ENCODE results near the gene THOP1. TPM values are rescaled to one million over a fixed set of nuclear protein-coding genes. Genes with fewer than 3 reads are reported as not detected.

The THOP1 gene
- total RNA-seq, 1 experiment from 2014 or later, result 114 TPM

DNA sequence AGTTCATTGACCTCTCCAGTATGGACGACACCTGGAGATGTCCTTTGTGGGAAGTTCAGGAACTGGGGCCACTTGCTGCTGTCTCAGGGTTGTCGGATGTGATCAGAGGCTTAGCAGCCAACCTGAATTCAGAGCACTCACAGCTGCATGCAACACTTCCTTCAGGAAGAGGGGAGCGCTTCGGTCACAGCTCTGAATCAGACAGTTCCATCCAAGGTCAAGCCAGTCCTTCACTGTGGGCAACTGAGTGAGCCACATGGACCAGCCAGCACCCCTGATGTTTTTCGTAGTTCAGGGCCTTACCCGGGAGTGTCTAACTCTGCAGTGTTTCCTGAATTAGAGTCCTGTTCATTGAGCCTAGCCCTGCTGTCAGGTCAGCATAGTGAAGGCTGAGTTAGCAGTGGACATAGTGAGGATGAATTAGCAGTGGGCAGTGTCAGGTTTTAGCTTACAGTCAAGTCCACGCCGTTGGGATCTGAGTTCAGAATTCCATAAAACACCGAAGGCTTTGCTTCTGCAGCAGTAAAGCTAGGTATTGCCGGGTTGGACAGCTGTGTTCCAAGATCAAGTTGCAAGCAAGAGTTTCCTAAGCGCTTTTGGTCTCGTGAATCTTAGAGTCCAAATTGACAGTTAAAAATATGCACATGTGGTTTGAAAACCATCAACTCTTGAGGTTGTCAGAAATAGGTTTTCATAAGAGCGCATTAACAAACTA, 61.0 kb downstream of the THOP1 start:
- POLR2A ChIA-PET, result interaction anchor here (0.5 kb wide), 1 partner anchor 153 kb away, joined by 3 read pairs; no protein-coding TSS in a partner anchor

DNA sequence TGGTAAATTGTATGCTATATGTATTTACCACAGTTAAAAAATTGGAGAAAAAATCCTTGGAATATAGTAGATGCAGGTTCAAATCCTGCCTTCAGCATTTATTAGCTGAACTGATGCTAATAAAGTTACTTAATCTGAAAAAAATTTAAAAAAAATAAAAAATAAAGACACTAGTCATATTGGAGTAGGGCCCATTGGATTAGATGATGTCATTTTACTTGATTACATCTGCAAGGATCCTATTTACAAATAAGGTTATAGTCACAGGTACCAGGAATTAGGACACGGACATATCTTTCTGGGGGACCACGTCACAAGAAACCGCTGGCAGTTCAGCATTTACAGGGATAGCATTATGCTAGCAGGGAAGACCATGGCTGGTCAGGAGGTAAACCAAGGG, 62.2 kb downstream of the THOP1 start:
- no peak overlapping the region for H3K27ac Mint-ChIP-seq (ENCODE audit: low read depth, unreplicated experiment)
- intact Hi-C loops (cut with micrococcal nuclease), result no loop called here
- H3K27me3 Mint-ChIP-seq (ENCODE audit: insufficient read depth, unreplicated experiment), result no peaks in the 10 kb centered on the region
- H3K4me3 Mint-ChIP-seq (ENCODE audit: unreplicated experiment), result no peak overlapping the region
- no peak for DNase-seq (ENCODE audit: unreplicated experiment)
- TF ChIP-seq, protein P1, sequence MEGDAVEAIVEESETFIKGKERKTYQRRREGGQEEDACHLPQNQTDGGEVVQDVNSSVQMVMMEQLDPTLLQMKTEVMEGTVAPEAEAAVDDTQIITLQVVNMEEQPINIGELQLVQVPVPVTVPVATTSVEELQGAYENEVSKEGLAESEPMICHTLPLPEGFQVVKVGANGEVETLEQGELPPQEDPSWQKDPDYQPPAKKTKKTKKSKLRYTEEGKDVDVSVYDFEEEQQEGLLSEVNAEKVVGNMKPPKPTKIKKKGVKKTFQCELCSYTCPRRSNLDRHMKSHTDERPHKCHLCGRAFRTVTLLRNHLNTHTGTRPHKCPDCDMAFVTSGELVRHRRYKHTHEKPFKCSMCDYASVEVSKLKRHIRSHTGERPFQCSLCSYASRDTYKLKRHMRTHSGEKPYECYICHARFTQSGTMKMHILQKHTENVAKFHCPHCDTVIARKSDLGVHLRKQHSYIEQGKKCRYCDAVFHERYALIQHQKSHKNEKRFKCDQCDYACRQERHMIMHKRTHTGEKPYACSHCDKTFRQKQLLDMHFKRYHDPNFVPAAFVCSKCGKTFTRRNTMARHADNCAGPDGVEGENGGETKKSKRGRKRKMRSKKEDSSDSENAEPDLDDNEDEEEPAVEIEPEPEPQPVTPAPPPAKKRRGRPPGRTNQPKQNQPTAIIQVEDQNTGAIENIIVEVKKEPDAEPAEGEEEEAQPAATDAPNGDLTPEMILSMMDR (IDR thresholded peaks at IDR 0.05; ENCODE audit: unreplicated experiment), result no peak
- H3K4me1 Mint-ChIP-seq (ENCODE audit: insufficient read depth, unreplicated experiment), result peaks cover 2% of the 10 kb centered on the region
- ChIA-PET POLR2A (no interaction called here), CTCF (interaction anchor here (0.7 kb wide), 2 partner anchors 40 to 265 kb away, joined by 3 read pairs; no protein-coding TSS in a partner anchor)
- peaks cover 35% of the 10 kb centered on the region for H3K36me3 Mint-ChIP-seq (ENCODE audit: insufficient read depth, unreplicated experiment)
- H3K9me3 Mint-ChIP-seq (ENCODE audit: unreplicated experiment), result peaks cover 18% of the 10 kb centered on the region
- BruUV-seq (replicated peaks), result no TSS peak

More for the DNA sequence above, 61.0 kb downstream of the THOP1 start:
- Mint-ChIP-seq H3K9me3 (ENCODE audit: unreplicated experiment) (peaks cover 16% of the 10 kb centered on the region), H3K27ac (ENCODE audit: low read depth, unreplicated experiment) (no peak overlapping the region), H3K4me1 (ENCODE audit: insufficient read depth, unreplicated experiment) (peaks cover 6% of the 10 kb centered on the region), H3K4me3 (ENCODE audit: unreplicated experiment) (no peak overlapping the region), H3K27me3 (ENCODE audit: insufficient read depth, unreplicated experiment) (no peaks in the 10 kb centered on the region), H3K36me3 (ENCODE audit: insufficient read depth, unreplicated experiment) (peaks cover 23% of the 10 kb centered on the region)
- DNase-seq (ENCODE audit: unreplicated experiment), result no peak
- TF ChIP-seq, protein P1 (IDR thresholded peaks at IDR 0.05; ENCODE audit: unreplicated experiment), result no peak
- CTCF ChIA-PET, result no interaction called here
- no TSS peak for BruUV-seq (replicated peaks)
- intact Hi-C loops (cut with micrococcal nuclease), result no loop called here

DNA sequence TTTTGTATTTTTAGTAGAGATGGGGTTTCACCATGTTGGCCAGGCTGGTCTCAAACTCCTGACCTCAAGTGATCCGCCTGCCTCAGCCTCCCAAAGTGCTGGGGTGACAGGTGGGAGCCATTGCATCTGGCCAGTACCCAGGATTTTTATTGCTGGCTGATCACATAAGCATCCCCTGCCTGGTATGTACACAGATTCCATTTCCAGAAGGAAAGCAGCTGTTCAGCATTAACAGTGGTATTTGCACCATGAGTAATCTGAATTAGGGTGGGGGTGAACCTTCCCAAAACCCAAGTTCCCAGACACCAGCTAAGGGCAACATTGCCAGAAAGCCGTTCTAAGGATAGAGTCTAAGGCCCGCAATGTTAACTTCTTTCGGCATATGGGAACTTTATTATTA, 63.3 kb downstream of the THOP1 start:
- ChIA-PET POLR2A (no interaction called here), CTCF (interaction anchor here (0.7 kb wide), 1 partner anchor 39 kb away, joined by 3 read pairs; no protein-coding TSS in a partner anchor)
- no peak overlapping the region for H3K27ac Mint-ChIP-seq (ENCODE audit: low read depth, unreplicated experiment)
- TF ChIP-seq, protein P1 (IDR thresholded peaks at IDR 0.05; ENCODE audit: unreplicated experiment), result no peak
- H3K27me3 Mint-ChIP-seq (ENCODE audit: insufficient read depth, unreplicated experiment), result no peaks in the 10 kb centered on the region
- no peak for DNase-seq (ENCODE audit: unreplicated experiment)
- H3K4me3 Mint-ChIP-seq (ENCODE audit: unreplicated experiment), result no peak overlapping the region
- BruUV-seq (replicated peaks), result no TSS peak
- intact Hi-C loops (cut with micrococcal nuclease), result no loop called here
- peaks cover 29% of the 10 kb centered on the region for H3K9me3 Mint-ChIP-seq (ENCODE audit: unreplicated experiment)
- H3K4me1 Mint-ChIP-seq (ENCODE audit: insufficient read depth, unreplicated experiment), result no peaks in the 10 kb centered on the region
- H3K36me3 Mint-ChIP-seq (ENCODE audit: insufficient read depth, unreplicated experiment), result peaks cover 42% of the 10 kb centered on the region

DNA sequence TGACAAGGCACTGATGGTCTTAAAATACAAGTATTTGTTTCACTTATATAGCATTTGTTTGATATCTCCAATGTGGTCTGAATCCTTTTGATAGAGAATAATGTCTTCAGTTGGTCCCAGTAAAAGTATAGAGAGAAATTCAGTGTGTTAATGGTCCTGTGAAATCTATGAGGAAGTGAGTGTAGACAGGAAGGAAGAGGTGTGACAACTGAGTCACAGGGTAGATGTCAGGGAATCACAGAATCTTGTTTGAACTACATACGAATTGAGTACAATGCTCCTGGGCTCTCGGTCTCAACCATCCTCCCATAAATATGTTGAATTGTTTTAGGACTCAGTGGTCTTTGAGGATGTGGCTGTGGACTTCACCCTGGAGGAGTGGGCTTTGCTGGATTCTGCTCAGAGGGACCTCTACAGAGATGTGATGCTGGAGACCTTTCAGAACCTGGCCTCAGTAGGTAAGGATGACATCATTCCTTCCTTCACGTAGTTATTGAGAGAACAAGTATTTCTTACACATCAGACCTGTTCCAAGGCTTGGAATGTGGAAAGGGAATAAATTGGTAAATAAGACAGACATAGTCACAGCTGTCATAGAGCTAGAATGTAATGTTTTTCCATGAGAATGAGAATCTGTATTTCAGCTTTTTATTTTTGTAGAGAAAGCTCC, 65.1 kb downstream of the THOP1 start:
- no TSS peak for BruUV-seq (replicated peaks)
- intact Hi-C loops (cut with micrococcal nuclease), result no loop called here

More for the DNA sequence above, 65.1 kb downstream of the THOP1 start:
- ChIA-PET POLR2A (interaction anchor here (0.5 to 1.2 kb wide), 3 partner anchors 9 to 351 kb away, joined by 3 to 4 read pairs (median 4); partner anchors contain the start of gene ZNF555), CTCF (interaction anchor here (0.6 to 0.8 kb wide), 3 partner anchors 50 to 225 kb away, joined by 3 to 4 read pairs (median 4); no protein-coding TSS in a partner anchor)
- Mint-ChIP-seq H3K4me3 (ENCODE audit: unreplicated experiment) (no peak overlapping the region), H3K36me3 (ENCODE audit: insufficient read depth, unreplicated experiment) (peaks cover 43% of the 10 kb centered on the region), H3K27me3 (ENCODE audit: insufficient read depth, unreplicated experiment) (no peaks in the 10 kb centered on the region), H3K9me3 (ENCODE audit: unreplicated experiment) (peaks cover 37% of the 10 kb centered on the region), H3K4me1 (ENCODE audit: insufficient read depth, unreplicated experiment) (no peaks in the 10 kb centered on the region), H3K27ac (ENCODE audit: low read depth, unreplicated experiment) (no peak overlapping the region)
- TF ChIP-seq, protein P1 (IDR thresholded peaks at IDR 0.05; ENCODE audit: unreplicated experiment), result no peak
- DNase-seq (ENCODE audit: unreplicated experiment), result no peak

Measured in MCF 10A (cell line).